Keratinocyte (primary cell): Measurements from ENCODE around the gene PPP1R13L.

ENCODE experiments used
- EZH2 ChIP-seq: IDR thresholded peaks from one replicate; pipeline ENCODE4 v1.6.1; 2012; ENCODE audit warnings: inconsistent platforms, mild to moderate bottlenecking, low read length, moderate library complexity
- TF ChIP-seq, protein P1 (sequence below), 3 experiments: IDR thresholded peaks in 1 of 3; conservative IDR thresholded peaks in 1 of 3; optimal IDR thresholded peaks in 1 of 3; 2 replicates in 2 of 3; 3 replicates in 1 of 3; pipeline versions ENCODE3 to v1.5.1; 2011; ENCODE audit warnings: low read length in 3 of 3, mild to moderate bottlenecking in 3 of 3, moderate library complexity in 2 of 3, control low read depth in 1 of 3, inconsistent platforms in 1 of 3; ENCODE audit not compliant: insufficient read depth in 2 of 3; ENCODE audit errors: extremely low read depth in 1 of 3

DNA sequence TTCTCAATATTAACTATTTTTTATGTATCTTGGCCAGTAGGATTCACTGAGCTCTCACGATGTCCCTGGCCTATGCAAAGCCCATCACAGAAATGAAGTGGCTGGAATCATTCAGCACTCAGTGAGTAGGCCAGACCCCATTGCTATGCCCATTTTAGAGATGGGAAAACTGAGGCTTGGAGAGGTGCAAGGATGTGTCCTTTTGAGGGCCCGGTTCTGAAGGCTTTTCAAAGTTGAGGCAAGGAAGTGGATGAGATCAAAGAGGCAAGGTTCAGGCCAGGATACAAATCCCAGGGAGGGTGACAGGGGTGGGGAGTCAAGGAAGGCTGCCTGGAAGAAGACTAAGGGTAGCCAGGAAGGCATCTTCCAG is 37.5 kb upstream of the PPP1R13L start:
- TF ChIP-seq, protein P1, sequence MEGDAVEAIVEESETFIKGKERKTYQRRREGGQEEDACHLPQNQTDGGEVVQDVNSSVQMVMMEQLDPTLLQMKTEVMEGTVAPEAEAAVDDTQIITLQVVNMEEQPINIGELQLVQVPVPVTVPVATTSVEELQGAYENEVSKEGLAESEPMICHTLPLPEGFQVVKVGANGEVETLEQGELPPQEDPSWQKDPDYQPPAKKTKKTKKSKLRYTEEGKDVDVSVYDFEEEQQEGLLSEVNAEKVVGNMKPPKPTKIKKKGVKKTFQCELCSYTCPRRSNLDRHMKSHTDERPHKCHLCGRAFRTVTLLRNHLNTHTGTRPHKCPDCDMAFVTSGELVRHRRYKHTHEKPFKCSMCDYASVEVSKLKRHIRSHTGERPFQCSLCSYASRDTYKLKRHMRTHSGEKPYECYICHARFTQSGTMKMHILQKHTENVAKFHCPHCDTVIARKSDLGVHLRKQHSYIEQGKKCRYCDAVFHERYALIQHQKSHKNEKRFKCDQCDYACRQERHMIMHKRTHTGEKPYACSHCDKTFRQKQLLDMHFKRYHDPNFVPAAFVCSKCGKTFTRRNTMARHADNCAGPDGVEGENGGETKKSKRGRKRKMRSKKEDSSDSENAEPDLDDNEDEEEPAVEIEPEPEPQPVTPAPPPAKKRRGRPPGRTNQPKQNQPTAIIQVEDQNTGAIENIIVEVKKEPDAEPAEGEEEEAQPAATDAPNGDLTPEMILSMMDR (optimal IDR thresholded peaks at IDR 0.05 in 1 of 3, IDR thresholded peaks at IDR 0.05 in 1 of 3, conservative IDR thresholded peaks at IDR 0.05 in 1 of 3; ENCODE audit: extremely low read depth in 1 of 3, insufficient read depth in 2 of 3, low read length in 3 of 3): no peak
- TF ChIP-seq EZH2: no peak
